ENCODE measurements around the gene BCKDHA. TPM values are rescaled to one million over a fixed set of nuclear protein-coding genes. Genes with fewer than 3 reads are reported as not detected.

The BCKDHA gene
- total RNA-seq, 1 experiment from 2014 or later: 19.4 TPM

DNA sequence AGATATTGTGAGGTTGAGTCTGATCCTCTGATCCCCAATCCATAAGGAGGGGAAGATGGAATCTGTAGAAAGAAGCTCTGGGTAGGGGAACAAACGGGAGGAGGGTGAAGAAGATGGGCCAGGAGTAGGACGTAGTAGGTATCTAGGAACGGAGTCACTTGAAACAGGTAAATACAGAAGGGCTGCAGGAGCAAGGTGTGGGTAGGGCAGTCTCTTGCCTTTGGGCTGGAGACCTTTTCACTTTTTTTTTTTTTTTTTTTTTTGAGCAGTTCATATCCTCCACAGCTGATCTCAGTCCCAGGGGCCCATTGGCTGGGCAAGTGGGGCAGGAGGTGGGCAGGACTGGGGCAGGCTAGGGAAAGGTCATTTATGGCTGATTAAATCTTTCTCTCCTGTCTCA lies 1.5 kb downstream of the BCKDHA start:
- peaks cover 10% of the 10 kb centered on the region for H3K36me3 Mint-ChIP-seq (ENCODE audit: insufficient read depth, unreplicated experiment)
- no peak for DNase-seq
- H3K36me3 ChIP-seq (ENCODE audit: control insufficient read depth, insufficient read depth, low read length): no peaks in the 10 kb centered on the region
- H3K9me3 Mint-ChIP-seq (ENCODE audit: unreplicated experiment): no peaks in the 10 kb centered on the region
- POLR2A ChIA-PET: interaction anchor here (1.4 kb wide), 1 partner anchor 10 kb away, joined by 3 read pairs; no protein-coding TSS in a partner anchor
- H3K27me3 ChIP-seq (replicated peaks; ENCODE audit: control insufficient read depth, insufficient read depth, low read length): no peaks in the 10 kb centered on the region; the same call in 1 of the 2 replicates
- CTCF ChIA-PET: no interaction called here
- peaks cover 15% of the 10 kb centered on the region for H3K4me1 Mint-ChIP-seq (ENCODE audit: low read depth, unreplicated experiment)
- H3K4me3 Mint-ChIP-seq (ENCODE audit: unreplicated experiment): peak overlapping the region; percentile 44
- TF ChIP-seq, protein P1, sequence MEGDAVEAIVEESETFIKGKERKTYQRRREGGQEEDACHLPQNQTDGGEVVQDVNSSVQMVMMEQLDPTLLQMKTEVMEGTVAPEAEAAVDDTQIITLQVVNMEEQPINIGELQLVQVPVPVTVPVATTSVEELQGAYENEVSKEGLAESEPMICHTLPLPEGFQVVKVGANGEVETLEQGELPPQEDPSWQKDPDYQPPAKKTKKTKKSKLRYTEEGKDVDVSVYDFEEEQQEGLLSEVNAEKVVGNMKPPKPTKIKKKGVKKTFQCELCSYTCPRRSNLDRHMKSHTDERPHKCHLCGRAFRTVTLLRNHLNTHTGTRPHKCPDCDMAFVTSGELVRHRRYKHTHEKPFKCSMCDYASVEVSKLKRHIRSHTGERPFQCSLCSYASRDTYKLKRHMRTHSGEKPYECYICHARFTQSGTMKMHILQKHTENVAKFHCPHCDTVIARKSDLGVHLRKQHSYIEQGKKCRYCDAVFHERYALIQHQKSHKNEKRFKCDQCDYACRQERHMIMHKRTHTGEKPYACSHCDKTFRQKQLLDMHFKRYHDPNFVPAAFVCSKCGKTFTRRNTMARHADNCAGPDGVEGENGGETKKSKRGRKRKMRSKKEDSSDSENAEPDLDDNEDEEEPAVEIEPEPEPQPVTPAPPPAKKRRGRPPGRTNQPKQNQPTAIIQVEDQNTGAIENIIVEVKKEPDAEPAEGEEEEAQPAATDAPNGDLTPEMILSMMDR (IDR thresholded peaks at IDR 0.05; ENCODE audit: insufficient read depth in 1 of 2, low read depth in 1 of 2, low read length in 1 of 2, severe bottlenecking in 1 of 2, unreplicated experiment in 1 of 2): no peak
- BruUV-seq (replicated peaks): no TSS peak
- intact Hi-C loops (cut with micrococcal nuclease; ENCODE audit: unreplicated experiment): no loop called here
- H3K27ac Mint-ChIP-seq (ENCODE audit: unreplicated experiment): no peak overlapping the region
- 0 out of 2 replicates have a peak, but pooled peaks cover 6% of the 10 kb centered on the region for H3K4me1 ChIP-seq
- H3K9me3 ChIP-seq: no peaks in the 10 kb centered on the region
- no peaks in the 10 kb centered on the region for H3K27me3 Mint-ChIP-seq (ENCODE audit: insufficient read depth, unreplicated experiment)
- no peak overlapping the region; the same call in 1 of the 2 replicates for H3K4me3 ChIP-seq (ENCODE audit: low read depth, low read length)

DNA sequence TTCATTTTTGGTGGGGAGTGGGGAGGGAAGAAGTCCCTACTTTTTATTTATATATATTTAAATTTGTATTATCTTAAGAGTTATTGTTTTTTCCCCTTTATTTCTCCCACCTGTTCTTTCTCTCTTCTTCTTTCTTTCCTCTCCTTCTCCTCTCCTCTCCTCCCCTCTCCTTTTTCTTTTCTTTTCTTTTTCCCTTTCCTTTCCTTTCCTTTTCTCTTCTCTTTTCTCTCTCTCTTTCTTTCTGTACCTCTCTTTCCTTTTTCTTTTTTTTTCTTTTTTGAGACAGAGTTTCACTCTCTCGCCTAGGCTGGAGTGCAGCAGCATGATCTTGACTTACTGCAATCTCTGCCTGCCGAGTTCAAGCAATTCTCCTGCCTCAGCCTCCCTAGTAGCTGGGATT lies 1.9 kb downstream of the BCKDHA start:
- TF ChIP-seq, protein P1 (IDR thresholded peaks at IDR 0.05; ENCODE audit: insufficient read depth in 1 of 2, low read depth in 1 of 2, low read length in 1 of 2, severe bottlenecking in 1 of 2, unreplicated experiment in 1 of 2): no peak
- H3K27ac Mint-ChIP-seq (ENCODE audit: unreplicated experiment): no peak overlapping the region
- 0 out of 2 replicates have a peak, but pooled peaks cover 6% of the 10 kb centered on the region for H3K4me1 ChIP-seq
- no peak overlapping the region for H3K4me3 ChIP-seq (ENCODE audit: low read depth, low read length)
- ChIA-PET CTCF (no interaction called here), POLR2A (interaction anchor here (1.4 kb wide), 1 partner anchor 10 kb away, joined by 3 read pairs; no protein-coding TSS in a partner anchor)
- no peaks in the 10 kb centered on the region for H3K36me3 ChIP-seq (ENCODE audit: control insufficient read depth, insufficient read depth, low read length)
- BruUV-seq (replicated peaks): no TSS peak
- peaks cover 10% of the 10 kb centered on the region for H3K36me3 Mint-ChIP-seq (ENCODE audit: insufficient read depth, unreplicated experiment)
- no peaks in the 10 kb centered on the region for H3K9me3 Mint-ChIP-seq (ENCODE audit: unreplicated experiment)
- H3K4me3 Mint-ChIP-seq (ENCODE audit: unreplicated experiment): peak overlapping the region; percentile 44
- DNase-seq: no peak
- H3K9me3 ChIP-seq: no peaks in the 10 kb centered on the region
- H3K27me3 ChIP-seq (replicated peaks; ENCODE audit: control insufficient read depth, insufficient read depth, low read length): no peaks in the 10 kb centered on the region; the same call in 1 of the 2 replicates
- H3K4me1 Mint-ChIP-seq (ENCODE audit: low read depth, unreplicated experiment): peaks cover 15% of the 10 kb centered on the region
- no peaks in the 10 kb centered on the region for H3K27me3 Mint-ChIP-seq (ENCODE audit: insufficient read depth, unreplicated experiment)
- intact Hi-C loops (cut with micrococcal nuclease; ENCODE audit: unreplicated experiment): no loop called here

DNA sequence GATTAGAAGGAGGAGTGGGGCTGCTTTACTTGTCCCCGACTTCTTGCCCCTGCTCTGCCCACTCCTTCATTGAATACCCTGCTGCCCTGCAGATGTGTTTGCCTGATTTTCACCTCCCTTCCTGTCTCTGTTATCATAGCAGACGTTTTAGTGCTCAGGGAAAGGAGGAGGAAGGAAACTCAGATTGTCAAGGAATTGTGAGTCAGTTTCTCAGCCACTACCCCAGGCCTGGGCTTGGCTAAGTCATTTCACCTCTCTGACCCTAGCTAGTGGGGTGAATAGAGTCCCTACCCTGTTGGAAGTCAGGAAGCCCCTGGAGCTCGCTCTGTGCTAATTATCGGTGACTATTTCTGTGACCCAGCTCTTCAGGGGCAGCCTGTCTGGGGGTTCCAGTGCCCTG lies 3.9 kb downstream of the BCKDHA start:
- Mint-ChIP-seq H3K4me3 (ENCODE audit: unreplicated experiment) (no peak overlapping the region), H3K4me1 (ENCODE audit: low read depth, unreplicated experiment) (peaks cover 15% of the 10 kb centered on the region), H3K27me3 (ENCODE audit: insufficient read depth, unreplicated experiment) (no peaks in the 10 kb centered on the region), H3K9me3 (ENCODE audit: unreplicated experiment) (no peaks in the 10 kb centered on the region), H3K36me3 (ENCODE audit: insufficient read depth, unreplicated experiment) (peaks cover 10% of the 10 kb centered on the region), H3K27ac (ENCODE audit: unreplicated experiment) (no peak overlapping the region)
- H3K27me3 ChIP-seq (replicated peaks; ENCODE audit: control insufficient read depth, insufficient read depth, low read length): no peaks in the 10 kb centered on the region; the same call in 1 of the 2 replicates
- no peak for DNase-seq
- intact Hi-C loops (cut with micrococcal nuclease; ENCODE audit: unreplicated experiment): no loop called here
- H3K9me3 ChIP-seq: no peaks in the 10 kb centered on the region
- TF ChIP-seq, protein P1 (IDR thresholded peaks at IDR 0.05; ENCODE audit: insufficient read depth in 1 of 2, low read depth in 1 of 2, low read length in 1 of 2, severe bottlenecking in 1 of 2, unreplicated experiment in 1 of 2): no peak
- ChIA-PET POLR2A (no interaction called here), CTCF (interaction anchor here (0.8 kb wide), 1 partner anchor 48 kb away, joined by 3 read pairs; no protein-coding TSS in a partner anchor)
- H3K4me3 ChIP-seq (ENCODE audit: low read depth, low read length): no peak overlapping the region
- H3K36me3 ChIP-seq (ENCODE audit: control insufficient read depth, insufficient read depth, low read length): no peaks in the 10 kb centered on the region
- 0 out of 2 replicates have a peak, but pooled peaks cover 6% of the 10 kb centered on the region for H3K4me1 ChIP-seq
- BruUV-seq (replicated peaks): no TSS peak
